Ishikawa (cell line): ENCODE measurements around the gene HNRNPC.

Experiments used
- CEBPB ChIP-seq: IDR thresholded peaks from 2 replicates; pipeline ENCODE4 v1.6.1; 2012
- CREB1 ChIP-seq: IDR thresholded peaks from 2 replicates; pipeline ENCODE4 v1.6.1; 2012; ENCODE audit warnings: low read depth
- EGR1 ChIP-seq: IDR thresholded peaks from 2 replicates; pipeline ENCODE4 v1.6.1; 2012
- EP300 ChIP-seq: IDR thresholded peaks from 2 replicates; pipeline ENCODE4 v1.6.1; 2012; ENCODE audit warnings: borderline replicate concordance
- FOXM1 ChIP-seq: IDR thresholded peaks from 2 replicates; pipeline ENCODE4 v1.6.1; 2012; ENCODE audit warnings: low read depth, borderline replicate concordance
- NFIC ChIP-seq: IDR thresholded peaks from 2 replicates; pipeline ENCODE4 v1.6.1; 2012
- RAD21 ChIP-seq: IDR thresholded peaks from 2 replicates; pipeline ENCODE4 v1.6.1; 2012; ENCODE audit warnings: low read depth
- TAF1 ChIP-seq: IDR thresholded peaks from 2 replicates; pipeline ENCODE4 v1.6.1; 2012; ENCODE audit warnings: low read depth, mild to moderate bottlenecking
- TCF12 ChIP-seq: IDR thresholded peaks from 2 replicates; pipeline ENCODE4 v1.6.1; 2012; ENCODE audit warnings: low read depth
- TEAD4 ChIP-seq: IDR thresholded peaks from 2 replicates; pipeline ENCODE4 v1.6.1; 2012
- YY1 ChIP-seq: IDR thresholded peaks from 2 replicates; pipeline ENCODE4 v1.6.1; 2012; ENCODE audit warnings: low read depth
- ZBTB7A ChIP-seq: IDR thresholded peaks from 2 replicates; pipeline ENCODE4 v1.6.1; 2012; ENCODE audit warnings: low read depth
- TF ChIP-seq, protein P1 (sequence below): IDR thresholded peaks from 2 replicates; pipeline ENCODE4 v1.6.1; 2012
- TF ChIP-seq, protein P2 (sequence below): IDR thresholded peaks from 2 replicates; pipeline ENCODE4 v1.6.1; 2012
- TF ChIP-seq, protein P3 (sequence below): IDR thresholded peaks from 2 replicates; pipeline ENCODE4 v1.6.1; 2012; ENCODE audit warnings: low read depth, mild to moderate bottlenecking

The HNRNPC gene

DNA sequence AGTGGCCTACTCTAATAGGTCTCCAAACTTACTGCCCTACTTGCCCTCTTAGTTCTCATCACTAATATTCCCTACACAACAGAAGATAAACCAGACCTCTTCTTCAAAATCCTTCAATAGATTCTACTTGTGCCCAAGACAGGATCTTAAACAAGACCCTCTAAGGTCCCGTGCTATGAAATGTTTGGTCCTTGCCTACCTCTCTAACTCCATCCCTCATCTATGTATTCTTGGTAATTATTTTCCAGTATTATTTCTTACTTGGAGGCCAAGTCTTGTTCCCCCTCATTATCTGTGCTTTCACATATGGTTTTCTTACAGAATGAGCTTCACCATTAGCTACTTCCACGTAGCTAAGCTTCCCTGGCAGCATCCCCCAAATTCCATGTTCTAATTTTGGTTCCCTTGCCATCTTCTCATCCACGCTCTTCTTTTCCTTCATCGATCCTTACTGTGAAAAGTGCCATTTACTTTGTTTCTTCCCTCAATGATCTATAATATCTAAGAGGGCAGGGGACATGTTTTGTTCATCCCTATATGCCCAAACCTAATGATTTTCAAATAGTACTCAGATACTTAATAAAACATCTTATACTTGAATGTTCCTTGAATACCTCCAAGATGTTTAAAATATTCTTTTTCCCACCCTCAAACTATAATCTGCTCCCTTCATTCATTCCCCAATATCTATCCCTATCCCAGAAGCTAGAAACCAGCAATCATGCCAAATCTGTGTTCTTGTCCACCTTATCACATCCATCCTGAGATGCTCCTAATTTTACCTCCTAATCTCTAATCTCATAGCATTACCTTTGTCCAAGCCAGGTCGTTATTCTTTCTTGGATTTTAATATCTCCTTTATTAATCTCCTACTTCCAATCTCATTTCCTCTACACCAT lies 10.1 kb downstream of the HNRNPC start:
- TF ChIP-seq EGR1: no peak
- TF ChIP-seq TCF12: no peak
- TF ChIP-seq NFIC: no peak
- TF ChIP-seq, protein P1, sequence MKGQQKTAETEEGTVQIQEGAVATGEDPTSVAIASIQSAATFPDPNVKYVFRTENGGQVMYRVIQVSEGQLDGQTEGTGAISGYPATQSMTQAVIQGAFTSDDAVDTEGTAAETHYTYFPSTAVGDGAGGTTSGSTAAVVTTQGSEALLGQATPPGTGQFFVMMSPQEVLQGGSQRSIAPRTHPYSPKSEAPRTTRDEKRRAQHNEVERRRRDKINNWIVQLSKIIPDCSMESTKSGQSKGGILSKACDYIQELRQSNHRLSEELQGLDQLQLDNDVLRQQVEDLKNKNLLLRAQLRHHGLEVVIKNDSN: no peak
- no peak for TF ChIP-seq EP300
- TF ChIP-seq TAF1: no peak

DNA sequence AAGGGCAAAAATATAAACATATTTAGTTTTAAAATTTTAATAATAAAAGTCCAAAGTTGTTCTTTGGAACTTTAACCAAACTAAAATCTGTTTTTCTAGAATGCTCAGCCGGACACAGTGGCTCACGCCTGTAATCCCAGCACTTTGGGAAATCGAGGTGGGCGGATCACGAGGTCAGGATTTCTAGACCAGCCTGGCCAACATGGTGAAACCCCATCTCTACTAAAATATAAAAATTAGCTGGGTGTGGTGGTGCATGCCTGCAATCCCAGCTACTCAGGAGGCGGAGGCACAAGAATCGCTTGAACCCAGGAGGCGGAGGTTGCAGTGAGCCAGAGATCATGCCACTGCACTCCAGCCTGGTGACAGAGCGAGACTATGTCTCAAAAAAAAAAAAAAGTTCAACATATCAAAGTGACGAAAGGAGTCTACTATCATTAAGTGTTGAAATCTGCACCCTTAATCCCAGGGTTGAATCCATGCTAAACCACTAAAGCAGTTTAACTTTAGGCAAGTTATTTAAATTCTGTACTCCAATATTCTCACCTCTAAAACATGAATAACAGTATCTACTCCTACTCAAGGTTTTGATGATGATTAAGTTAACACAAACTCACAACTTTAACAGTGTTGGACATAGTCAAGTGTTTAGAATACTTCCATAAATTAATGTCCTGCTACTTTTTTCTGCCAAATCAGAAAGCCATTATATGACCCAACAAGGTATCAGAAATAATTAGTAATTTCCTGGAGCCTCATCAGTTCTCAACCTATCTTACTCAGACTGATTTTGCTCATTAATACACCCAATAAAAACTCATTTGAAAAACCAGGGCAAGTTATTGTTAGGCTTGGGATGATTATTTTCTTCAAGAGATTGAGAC lies 11.0 kb downstream of the HNRNPC start:
- no peak for TF ChIP-seq ZBTB7A
- TF ChIP-seq EGR1: no peak
- no peak for TF ChIP-seq EP300

DNA sequence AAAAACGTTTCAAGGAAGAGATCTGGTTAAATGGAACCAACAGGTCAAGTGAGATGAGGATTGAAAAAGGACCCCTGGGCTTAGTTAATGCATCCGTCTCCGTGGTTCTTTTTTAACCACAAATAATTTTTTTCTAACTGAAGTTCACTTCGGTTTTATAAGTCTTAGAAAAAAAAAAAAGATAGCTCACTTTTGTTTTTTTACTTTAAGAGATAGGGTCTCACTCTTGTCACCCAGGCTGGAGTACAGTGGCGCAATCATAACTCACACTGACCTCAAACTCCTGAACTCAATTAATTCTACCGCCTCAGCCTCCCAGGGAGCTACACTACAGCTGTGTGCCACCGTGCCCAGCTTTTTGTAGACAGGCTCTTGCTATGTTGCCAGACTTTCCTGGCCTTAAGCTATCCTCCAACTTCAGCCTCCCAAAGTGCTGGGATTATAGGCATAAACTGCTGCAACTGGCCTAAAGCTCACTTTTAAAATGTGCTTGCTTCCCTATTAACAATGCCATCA lies 11.8 kb downstream of the HNRNPC start:
- TF ChIP-seq CREB1 (no peak), YY1 (no peak), ZBTB7A (no peak), NFIC (no peak), TAF1 (no peak), CEBPB (no peak), TCF12 (no peak), TEAD4 (no peak), RAD21 (no peak), FOXM1 (no peak), EGR1 (no peak), EP300 (no peak)
- TF ChIP-seq, protein P1: no peak
- TF ChIP-seq, protein P2, sequence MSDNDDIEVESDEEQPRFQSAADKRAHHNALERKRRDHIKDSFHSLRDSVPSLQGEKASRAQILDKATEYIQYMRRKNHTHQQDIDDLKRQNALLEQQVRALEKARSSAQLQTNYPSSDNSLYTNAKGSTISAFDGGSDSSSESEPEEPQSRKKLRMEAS: no peak
- TF ChIP-seq, protein P3, sequence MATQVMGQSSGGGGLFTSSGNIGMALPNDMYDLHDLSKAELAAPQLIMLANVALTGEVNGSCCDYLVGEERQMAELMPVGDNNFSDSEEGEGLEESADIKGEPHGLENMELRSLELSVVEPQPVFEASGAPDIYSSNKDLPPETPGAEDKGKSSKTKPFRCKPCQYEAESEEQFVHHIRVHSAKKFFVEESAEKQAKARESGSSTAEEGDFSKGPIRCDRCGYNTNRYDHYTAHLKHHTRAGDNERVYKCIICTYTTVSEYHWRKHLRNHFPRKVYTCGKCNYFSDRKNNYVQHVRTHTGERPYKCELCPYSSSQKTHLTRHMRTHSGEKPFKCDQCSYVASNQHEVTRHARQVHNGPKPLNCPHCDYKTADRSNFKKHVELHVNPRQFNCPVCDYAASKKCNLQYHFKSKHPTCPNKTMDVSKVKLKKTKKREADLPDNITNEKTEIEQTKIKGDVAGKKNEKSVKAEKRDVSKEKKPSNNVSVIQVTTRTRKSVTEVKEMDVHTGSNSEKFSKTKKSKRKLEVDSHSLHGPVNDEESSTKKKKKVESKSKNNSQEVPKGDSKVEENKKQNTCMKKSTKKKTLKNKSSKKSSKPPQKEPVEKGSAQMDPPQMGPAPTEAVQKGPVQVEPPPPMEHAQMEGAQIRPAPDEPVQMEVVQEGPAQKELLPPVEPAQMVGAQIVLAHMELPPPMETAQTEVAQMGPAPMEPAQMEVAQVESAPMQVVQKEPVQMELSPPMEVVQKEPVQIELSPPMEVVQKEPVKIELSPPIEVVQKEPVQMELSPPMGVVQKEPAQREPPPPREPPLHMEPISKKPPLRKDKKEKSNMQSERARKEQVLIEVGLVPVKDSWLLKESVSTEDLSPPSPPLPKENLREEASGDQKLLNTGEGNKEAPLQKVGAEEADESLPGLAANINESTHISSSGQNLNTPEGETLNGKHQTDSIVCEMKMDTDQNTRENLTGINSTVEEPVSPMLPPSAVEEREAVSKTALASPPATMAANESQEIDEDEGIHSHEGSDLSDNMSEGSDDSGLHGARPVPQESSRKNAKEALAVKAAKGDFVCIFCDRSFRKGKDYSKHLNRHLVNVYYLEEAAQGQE: no peak

DNA sequence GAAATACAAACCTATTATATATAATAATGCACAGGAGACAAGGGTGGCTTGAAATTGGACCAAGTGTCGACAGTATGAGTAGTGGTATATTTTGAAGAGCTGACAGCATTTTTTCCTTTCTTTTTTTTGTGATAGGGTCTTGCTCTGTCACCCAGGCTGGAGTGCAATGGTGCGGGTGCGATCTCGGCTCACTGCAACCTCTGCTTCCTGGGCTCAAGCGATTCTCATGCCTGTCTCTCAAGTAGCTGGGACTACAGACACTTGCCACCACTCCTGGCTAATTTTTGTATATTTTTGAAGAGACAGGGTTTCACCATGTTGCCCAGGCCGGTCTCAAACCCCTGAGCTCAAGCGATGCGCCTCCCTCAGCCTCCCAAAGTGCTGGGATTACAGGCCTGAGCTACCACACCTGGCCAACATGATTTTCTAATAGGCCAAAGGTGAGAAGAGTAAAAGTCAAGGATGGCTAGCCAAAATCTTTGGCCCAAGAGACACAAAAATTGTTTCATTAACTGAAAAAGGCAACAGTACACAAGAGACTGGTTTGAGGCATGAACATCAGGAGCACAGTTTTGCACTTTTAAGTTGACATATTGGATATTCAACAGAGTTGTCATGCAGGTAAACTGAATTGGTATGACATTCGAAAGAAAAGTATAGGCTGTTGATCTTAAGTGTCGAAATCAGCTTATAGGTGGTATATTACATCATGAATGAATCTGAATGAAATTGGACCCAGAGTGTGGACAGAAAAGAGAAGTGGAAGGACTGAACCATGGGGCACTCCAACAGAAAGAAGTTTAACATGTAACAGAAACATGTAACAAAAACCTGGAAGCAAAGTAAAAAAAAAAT lies 12.5 kb downstream of the HNRNPC start:
- TF ChIP-seq YY1: no peak

DNA sequence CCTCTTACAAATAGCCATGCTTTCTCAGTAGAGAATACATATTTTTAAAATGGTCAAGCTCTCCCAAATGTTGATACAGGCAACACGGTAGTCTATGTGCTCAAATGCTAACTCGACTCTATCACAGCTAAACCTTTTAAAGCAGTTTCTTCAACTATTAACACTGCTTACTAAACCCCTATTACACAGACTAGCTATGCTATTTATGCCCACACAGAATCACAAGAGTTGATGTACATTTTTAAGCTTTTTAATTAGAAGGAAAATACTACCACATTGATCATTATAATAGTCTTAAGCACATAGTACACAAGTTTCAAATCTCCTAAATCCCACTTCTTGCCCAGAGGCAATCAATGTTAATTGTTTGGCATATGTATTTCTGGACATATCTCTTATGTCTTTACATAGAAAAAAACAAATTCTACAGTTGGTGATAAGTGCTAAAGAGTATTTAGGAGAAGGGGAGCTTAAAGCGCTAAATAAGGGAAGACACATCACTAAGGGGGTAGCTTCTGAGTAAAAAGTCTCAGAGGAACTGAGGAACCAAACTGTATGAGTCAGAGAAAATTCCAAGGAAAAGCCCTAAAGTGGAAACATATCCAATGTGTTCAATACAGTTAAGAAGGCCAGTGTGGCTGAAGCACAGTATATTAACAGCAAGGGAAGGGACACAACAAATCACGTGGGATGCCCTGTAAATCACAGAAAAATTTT lies 13.7 kb downstream of the HNRNPC start:
- TF ChIP-seq NFIC (no peak), EP300 (no peak), TAF1 (no peak), TCF12 (no peak)

DNA sequence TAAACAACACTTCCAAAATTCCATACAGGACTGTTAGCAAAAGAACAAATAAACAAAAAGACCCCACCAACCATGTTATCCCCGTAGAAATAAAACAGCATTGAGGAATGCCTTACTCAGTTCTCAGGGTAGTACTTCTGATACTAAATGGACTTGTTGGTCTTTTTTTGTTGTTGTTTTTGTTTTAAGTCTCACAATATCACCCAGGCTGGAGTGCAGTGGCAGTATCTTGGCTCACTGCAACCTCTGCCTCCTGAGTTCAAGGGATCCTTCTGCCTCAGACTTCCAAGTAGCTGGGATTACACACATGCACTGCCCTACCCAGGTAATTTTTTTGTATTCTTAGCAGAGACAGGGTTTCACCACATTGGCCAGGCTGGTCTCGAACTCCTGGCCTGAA lies 17.1 kb downstream of the HNRNPC start:
- TF ChIP-seq EP300: no peak

DNA sequence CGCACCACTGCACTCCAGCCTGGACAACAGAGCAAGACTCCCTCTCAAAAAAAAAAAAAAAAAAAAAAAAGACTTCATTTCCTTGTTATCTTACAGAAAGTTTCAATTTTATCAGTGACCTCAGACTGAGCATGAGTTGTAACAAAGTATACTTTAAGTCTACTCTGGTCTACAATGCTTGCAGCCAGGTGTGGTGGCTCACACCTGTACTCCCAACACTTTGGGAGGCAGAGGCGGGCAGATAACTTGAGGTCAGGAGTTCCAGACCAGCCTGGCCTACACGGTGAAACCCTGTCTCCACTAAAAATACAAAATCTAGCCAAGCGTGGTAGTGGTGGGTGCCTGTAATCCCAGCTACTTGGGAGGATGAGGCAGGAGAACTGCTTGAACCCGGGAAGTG lies 18.0 kb downstream of the HNRNPC start:
- TF ChIP-seq CREB1 (no peak), NFIC (no peak), TCF12 (no peak), EP300 (no peak), ZBTB7A (no peak), CEBPB (no peak), EGR1 (no peak), FOXM1 (no peak), TAF1 (no peak), YY1 (no peak), RAD21 (no peak), TEAD4 (no peak)
- TF ChIP-seq, protein P1: no peak
- TF ChIP-seq, protein P2: no peak
- TF ChIP-seq, protein P3: no peak
